Activated CD4-positive, alpha-beta T cell treated with anti-CD3 and anti-CD28 coated beads for 24 hours (primary cell): ENCODE measurements around the gene DNAH10.
"Not testable (repeated sequence)": the region's sequence is repeated elsewhere in the genome, so short reads cannot be mapped to it uniquely, and the experiment has no call there.

Source experiments
- DNase-seq, 2 donors: peaks; one replicate each; pipeline ENCODE4 v3.0.0-alpha.2; 2020; ENCODE audit warnings: low read depth in 2 of 2

Gene DNAH10

DNA sequence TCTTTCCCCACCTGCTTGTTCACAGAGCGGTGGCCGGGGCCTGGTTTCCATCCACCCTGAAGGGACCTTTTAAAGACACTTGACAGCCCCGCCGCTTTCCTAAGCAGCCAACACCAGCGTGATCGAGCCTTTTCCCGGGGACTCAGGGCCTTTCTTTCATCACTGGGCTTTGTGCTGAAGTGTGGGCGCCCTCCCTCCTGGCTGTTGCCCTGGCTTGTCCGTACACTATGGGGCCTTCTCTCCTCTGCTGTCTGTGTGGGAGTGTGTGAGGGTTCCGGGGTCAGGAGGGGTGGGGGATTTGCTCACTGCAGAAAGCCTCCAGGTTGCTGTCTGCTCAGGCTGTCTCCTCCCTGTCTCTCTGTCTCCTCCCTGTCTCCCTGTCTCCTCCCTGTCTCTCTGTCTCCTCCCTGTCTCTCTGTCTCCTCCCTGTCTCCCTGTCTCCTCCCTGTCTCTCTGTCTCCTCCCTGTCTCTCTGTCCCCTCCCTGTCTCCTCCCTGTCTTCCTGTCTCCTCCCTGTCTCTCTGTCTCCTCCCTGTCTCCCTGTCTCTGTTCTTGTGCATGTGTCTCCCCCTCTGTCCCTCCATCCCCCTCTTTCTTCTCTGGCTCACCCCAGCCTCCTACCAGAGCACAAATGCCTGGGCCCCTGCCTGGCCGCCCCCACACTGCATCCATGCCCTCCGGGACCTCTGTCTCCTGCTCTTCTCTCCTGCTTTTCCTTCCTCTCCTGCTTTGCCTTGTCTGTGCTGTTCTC lies 145.8 kb downstream of the DNAH10 start:
- no peak for DNase-seq

DNA sequence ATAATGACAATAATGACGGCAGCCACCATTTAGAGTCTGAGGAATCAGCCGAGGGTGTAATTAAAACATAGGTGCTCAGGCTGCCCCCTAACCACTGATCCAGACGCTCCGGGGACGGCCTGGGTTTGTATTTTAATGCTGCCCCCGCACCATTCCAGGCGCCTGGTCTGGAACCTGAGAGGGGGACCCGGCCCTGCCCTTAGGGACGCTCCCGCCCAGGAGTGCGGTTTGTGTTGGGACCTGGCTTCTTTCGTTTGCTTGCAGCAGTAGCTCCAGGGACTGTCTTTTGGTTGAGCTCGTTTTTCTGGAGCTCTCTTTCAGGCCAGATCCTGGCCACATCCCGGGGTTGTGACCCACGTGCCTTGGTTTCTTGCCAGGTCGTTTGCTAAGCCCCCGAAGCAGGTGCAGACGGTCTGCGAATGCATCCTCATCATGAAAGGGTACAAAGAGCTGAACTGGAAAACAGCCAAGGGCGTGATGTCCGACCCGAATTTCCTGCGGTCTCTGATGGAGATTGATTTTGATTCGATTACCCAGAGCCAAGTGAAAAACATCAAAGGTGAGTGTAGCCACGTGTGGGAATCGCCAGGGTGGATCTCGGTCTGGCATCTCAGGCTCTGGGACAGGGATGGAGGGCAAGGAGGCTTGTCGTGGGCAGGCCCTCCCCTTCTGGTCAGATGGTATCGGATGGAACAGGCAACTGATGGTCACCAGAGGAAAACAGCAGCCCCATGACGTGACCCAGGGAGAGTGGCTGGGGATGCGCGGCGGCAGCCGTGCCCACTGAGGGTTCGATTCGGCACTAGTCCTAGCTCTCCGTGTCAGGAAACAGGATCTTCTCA lies 147.0 kb downstream of the DNAH10 start:
- DNase-seq: no peak

DNA sequence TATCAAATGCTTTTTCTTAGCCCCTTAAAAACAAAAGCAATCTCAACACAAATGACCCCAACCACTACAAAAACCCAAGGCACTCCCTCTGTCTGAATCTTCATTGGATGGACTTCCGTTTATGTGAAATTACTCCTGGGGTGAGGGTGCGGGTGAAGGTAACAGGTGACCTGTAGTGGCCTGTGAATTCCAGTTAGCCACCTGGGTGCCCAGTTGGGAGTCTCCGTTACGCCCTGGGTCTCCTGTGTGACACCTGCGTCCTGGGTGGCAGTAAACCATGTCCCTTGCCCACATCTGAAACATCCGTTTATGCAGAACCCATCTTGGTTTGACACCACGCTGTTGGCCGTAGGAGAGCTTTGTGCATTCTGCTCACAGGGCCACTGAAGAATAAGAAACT lies 148.0 kb downstream of the DNAH10 start:
- DNase-seq: no peak

DNA sequence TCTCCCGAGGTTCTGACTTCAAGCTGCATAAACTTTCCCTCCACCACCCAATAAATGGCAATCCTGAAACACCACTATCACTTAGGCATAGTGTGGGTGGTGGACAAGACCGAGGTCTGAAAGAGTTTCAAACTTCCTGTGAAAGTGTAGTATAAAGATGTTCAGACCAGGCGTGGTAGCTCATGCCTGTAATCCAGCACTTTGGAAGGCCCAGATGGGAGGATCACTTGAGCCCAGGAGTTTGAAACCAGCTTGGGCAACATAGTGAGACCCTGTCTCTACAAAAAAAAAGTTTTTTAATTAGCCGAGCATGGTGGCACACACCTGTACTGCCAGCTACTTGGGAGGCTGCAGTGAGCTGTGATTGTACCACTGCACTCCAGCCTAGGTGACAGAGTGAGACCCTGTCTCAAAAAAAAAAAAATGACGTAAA lies 148.7 kb downstream of the DNAH10 start:
- DNase-seq: no peak

DNA sequence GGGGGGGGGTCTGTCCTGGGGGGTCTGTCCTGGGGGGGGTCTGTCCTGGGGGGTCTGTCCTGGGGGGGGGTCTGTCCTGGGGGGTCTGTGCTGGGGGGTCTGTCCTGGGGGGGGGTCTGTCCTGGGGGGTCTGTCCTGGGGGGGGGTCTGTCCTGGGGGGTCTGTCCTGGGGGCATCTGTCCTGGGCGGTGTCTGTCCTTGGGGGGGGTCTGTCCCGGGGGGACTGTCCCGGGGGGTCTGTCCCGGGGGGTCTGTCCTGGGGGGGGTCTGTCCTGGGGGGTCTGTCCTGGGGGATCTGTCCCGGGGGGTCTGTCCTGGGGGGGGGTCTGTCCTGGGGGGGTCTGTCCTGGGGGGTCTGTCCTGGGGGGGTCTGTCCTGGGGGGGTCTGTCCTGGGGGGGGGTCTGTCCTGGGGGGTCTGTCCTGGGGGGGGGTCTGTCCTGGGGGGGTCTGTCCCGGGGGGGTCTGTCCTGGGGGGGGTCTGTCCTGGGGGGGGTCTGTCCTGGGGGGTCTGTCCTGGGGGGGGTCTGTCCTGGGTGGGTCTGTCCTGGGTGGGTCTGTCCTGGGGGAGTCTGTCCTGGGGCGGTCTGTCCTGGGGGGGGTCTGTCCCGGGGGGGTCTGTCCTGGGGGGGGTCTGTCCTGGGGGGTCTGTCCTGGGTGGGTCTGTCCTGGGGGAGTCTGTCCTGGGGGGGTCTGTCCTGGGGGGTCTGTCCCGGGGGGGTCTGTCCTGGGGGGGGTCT lies 149.7 kb downstream of the DNAH10 start:
- not testable (repeated sequence) for DNase-seq

DNA sequence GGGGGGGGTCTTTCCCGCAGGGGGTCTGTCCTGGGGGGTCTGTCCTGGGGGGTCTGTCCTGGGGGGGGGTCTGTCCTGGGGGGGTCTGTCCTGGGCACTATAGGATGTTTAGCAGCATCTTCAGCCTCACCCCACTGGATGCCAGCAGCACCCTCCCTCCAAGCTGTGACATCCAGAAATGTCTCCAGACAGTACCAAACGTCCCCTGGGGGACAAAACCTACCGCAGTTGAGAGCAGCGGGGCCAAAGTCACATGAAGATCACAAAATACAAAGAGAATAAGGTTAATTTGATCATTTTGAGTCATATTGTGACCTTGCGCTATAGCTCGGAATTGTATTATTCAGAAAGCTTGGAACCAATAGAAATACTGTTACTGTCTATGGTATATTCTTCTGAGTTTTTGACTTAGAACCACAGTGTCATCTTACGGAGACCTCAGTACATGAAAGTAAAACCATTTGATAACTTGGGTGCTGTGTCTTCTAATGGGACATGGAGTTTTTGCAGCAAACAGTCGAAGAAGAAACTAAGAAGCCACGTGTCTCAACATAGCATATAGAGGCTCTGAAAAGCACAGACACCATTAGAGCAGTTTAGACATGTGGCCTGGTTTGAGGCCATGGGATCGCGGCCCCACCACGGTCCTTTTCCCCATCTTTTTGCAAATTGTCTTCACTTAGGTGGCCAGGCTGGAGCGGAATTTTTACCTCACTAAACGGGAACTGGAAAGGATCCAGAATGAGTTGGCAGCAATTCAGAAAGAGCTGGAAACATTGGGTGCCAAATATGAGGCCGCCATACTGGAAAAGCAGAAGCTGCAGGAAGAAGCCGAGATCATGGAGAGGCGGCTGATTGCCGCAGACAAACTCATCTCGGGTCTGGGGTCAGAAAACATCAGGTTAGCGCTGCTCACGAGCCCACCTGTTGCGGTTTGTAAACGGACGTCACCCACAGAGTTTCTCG lies 150.6 kb downstream of the DNAH10 start:
- no peak for DNase-seq

DNA sequence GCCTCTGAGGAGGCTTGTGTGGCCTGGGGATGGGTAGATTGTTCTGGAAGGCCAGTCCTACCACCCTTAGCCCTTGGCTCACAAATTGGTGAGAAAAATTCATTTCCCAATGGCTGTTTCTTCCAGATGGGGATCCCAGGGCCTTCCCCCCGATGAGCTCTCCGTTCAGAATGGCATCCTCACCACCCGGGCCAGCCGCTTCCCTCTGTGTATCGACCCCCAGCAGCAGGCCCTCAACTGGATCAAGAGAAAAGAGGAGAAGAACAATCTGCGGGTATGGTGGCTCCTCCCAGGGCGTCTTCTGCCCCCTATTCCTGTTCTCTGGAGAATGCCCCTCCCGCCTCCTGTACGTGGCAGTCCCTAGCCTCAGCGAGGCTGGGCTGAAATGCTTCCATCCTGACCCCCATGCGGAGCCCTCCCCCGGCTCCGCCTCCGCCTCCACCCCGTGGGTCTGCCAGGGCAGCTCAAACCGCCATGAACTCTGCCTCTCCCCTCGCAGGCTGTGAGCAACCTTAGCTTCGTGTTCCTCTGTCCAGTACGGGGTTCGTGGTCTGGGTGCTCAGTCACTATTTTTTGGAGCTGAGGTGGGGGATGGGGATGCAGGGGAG lies 152.7 kb downstream of the DNAH10 start:
- no peak for DNase-seq

DNA sequence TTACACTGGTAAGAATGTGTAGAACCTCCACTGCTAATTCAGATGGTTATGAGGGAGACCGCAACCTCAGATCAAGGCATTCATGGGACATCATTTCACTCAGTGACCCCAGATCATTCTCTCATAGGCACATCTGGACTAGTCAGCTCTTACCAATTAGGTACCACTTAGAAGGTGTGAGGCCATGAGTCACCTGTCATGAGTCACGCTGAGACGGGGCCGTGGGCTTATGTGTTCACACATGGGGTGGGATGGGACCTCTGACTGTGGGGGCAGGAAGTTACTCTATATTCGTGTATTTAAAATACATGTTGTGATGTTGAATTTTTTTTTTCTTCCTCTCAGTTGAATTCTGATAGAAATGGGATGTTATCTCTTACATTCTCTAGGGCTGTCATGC lies 154.6 kb downstream of the DNAH10 start:
- DNase-seq: peak in 1 of 2 donors; percentile 41

DNA sequence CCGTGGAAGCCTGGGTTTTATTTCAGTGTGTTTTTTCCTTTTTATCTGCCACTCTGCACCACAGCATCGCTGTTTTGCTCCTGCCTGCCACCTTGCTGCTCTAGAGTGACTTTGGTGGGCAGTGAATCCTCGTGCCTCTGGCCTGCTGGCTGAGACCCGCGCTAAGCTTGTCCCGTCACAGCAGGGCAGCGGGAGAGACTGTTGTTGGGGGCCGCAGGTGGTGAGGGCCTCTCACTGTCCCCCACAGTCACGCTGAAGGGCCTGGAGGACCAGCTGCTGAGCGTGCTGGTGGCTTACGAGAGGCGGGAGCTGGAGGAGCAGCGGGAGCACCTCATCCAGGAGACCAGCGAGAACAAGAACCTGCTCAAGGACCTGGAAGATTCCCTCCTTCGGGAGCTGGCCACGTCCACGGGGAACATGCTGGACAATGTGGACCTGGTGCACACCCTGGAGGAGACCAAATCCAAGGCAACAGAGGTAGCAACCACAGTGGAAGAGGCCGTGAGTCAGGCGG lies 155.3 kb downstream of the DNAH10 start:
- DNase-seq: no peak

DNA sequence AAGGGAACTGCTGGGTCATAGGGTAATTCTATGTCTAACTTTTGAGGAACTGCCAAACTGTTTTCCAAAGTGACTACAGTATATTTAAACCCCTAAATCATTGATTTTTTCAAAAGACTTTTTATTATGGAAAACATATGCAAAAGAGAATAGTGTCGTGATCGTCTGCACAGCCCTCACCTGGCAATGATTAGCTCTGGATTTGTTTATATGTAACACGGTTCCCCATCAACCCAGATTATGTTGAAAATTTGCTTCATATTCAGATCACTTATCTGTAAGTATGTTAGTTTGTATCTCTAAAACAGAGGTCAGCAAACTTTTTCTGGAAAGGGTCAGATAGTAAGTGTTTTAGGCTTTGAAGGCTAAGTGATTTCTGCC lies 157.9 kb downstream of the DNAH10 start:
- DNase-seq: no peak

DNA sequence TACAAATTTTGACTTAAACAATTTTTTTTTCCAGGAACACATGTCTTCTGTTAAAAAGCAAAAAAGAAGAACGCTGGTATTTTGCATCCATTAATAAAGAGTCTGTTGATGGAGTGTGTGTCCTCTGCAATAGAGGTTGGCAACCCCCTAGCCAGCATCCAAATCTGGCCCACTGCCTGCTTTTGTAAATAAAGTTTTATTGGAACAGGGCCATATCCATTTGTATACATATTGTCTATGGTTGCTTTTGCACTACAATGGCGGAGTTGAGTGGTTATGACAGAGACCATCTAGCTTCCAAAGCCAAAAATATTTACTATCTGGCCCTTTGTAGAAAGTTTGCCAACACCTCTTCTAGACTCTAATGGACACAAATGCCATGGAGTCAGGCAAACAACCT lies 160.9 kb downstream of the DNAH10 start:
- no peak for DNase-seq

DNA sequence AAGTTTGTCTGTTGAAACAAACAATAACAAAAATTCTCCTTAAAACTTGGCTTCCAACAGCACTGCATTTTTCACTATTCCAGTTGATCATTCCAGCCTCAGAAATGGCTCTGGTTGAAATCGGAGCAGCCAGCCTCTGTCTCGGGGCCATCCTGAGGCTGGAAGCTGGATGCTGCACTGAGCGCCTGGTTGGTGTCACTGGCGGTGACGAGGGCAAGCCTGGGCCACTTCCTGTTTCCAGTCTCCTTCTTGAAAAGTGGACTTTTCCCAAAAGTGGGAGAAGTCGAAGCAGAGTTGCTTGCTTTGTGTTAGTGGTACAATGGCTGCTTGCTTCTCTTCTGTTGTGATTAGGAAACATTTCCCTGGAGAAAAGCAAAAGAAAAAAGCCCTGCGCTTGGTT lies 161.8 kb downstream of the DNAH10 start:
- no peak for DNase-seq

DNA sequence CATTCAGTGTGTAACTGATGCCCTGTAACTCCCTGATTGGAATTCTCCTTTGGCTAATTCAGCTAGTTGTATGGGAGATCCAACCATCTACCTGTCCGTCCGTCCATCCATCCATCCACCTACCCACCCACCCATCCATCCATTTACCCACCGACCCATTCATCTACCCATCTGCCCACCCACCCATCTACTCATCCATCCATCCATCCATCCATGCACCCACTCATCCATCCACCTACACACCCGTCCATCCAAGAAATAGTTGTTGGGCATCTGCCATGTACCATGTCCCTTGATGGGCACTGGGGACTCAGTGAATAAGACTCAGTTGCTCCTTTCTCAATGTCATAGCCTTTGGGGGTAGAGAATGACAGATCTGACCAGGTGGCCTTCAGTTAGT lies 162.4 kb downstream of the DNAH10 start:
- no peak for DNase-seq

DNA sequence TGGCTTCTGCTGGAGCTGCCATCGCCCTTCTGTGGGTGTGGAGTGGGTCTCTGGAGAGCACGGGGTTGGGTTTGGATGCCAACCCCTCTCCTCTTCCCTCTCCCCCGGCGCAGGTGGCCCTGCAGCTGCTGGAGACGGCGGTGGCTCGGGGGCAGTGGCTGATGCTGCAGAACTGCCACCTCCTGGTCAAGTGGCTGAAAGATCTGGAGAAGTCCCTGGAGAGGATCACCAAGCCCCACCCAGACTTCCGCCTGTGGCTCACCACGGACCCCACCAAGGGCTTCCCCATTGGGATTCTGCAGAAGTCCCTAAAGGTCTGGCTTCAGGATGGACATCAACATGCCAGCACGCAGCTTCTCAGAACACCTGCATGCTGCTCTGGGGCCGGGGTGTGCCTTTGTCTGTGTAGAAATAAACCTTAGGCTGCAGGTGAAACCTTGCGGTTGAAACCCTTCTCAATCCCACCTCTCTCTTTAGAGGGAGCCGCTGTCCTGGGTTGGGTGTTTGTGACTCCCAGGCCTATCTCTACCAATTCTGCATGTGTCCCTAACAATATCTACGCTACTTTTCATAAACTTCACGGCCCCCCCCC lies 166.3 kb downstream of the DNAH10 start:
- DNase-seq: no peak

DNA sequence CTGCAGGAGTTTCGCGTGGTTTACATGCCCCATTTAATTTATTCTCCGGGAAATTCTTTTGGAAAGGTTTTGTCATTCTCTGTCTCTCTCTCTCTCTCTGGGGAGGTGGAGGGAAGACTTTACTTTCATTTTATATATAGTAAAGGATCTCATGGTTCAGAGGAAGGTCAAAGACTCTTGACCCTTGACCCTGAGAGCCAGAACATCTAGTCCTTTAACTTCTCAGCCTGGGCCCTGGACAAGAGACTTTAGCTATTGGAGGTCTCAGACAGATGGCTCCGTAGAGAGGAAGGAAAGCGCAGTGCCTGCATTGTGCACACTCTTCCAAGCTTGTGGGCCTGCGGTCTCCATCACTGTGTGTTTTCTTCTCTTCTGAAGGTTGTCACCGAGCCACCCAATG lies 166.8 kb downstream of the DNAH10 start:
- DNase-seq: no peak

DNA sequence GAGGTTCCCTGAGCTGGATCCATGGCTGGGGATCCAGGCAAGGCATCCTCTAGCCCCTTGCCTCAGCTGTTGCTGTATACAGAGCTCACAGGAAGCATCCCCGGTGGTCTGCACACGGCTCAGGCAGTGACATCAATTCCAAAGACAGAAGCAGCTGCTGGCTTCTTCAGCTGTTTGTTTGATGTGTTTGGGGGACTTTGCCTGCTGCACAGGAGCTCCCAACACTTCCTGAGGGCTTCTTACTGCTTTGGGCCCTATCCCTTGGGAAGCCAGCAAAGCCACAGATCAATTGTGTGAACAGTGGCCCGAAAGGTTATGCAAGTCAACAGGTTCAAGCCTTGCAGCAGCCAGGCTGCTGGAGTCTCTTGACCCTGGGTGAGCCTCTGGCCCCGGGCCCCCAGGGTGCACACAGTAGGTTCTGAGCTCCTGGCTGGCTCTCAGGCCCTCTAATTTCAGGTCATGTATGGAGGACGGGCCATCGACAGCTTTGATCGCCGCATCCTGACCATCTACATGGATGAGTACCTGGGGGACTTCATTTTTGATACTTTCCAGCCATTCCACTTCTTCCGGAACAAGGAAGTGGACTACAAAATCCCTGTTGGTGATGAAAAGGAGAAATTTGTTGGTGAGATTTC lies 168.0 kb downstream of the DNAH10 start:
- no peak for DNase-seq

DNA sequence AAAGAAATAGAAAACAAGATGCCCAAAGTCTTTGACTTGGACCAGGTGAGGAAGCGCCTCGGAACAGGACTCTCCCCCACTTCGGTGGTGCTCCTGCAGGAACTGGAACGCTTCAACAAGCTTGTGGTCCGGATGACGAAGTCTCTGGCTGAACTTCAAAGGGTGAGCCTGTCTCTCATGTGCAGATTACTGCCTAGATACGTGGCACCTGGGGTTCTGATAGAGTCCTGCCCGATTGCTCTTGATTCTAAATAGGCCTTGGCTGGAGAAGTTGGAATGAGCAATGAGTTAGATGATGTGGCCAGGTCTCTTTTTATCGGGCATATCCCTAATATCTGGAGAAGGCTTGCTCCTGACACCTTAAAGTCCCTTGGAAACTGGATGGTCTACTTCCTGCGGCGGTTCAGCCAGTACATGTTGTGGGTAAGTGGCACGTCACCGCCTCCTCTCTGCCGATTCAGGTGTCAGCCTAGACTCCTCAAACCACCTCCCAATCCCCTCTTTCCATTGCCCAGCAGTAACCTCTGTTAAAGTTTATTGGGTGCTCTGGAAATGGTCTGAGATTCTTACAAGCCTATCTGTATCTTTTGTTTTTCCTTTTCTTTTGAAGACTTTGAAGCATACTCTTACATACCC lies 169.7 kb downstream of the DNAH10 start:
- peak in 1 of 2 donors; percentile 8 for DNase-seq

DNA sequence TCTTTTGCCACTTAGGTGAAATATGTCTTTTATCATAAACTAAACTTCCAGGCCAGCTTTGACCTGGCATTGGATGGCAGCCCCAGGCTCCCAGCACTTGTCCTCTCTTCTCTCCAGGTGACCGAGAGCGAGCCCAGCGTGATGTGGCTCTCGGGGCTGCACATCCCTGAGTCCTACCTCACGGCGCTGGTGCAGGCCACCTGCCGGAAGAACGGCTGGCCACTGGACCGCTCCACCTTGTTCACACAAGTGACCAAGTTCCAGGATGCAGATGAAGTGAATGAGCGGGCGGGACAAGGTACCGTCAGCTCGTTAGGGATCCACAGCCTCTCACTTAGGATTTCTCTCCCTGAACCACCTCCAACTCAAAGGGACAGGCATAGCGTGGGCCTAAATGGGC lies 171.1 kb downstream of the DNAH10 start:
- no peak for DNase-seq

DNA sequence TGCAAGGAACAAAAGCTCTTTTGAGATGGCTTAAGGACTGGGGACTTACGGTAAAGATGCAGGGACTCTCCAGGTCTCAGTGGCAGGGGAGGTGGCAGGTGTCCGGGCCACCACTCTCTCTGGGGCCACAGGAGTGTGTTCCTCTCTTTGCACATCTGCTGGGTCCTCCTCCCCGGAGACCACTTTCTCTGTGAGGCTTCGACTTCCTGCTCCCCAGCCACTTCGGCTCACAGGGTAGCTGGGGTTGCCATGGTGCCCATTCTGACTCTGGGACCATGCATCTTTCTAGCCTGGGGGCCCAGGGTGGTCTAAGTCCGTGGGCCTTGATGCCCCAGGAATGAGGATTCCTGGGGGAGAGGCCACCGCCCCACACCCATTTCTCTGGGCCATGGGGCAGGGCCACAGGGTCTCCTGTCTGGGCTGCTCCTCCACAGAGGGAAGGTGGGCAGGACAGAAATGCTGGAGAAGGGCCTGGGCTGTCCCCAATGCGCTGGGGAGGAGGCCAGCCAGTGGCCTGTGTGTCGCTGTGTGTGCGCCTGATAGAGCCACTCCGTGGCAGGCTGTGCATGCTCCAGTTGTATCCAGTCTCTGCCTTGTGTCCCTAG lies 172.0 kb downstream of the DNAH10 start:
- no peak for DNase-seq
